B cell (primary cell): ENCODE results near the gene MALL. TPM values are rescaled to one million over a fixed set of nuclear protein-coding genes. Genes with fewer than 3 reads are reported as not detected.
"Not testable (repeated sequence)": the region's sequence is repeated elsewhere in the genome, so short reads cannot be mapped to it uniquely, and the experiment has no call there.

ENCODE experiments used
- ATAC-seq: fragments of 200-7000 bp; cut with Tn5 transposase; one replicate; pipeline ENCODE4 v1.10.0; 2021; ENCODE audit warnings: low read depth, mild to moderate bottlenecking, moderate number of reproducible peaks, moderate library complexity
- CTCF ChIA-PET: fragments of 350-600 bp; sonication (Branson Sonifier 250); formaldehyde crosslinking; loops from one replicate; lab custom pipeline; 2021; ENCODE audit warnings: antibody characterized with exemption, inconsistent platforms; lab: Charles Lee
- POLR2A ChIA-PET: fragments of 350-600 bp; sonication (Branson Sonifier 250); formaldehyde crosslinking; loops from one replicate; lab custom pipeline; 2021; ENCODE audit warnings: antibody characterized with exemption; lab: Charles Lee
- DNase-seq: peaks from one replicate; pipeline ENCODE4 v3.0.0; 2013
- H2AFZ ChIP-seq: 2 replicates; pipeline ENCODE4 v1.6.1; 2012; ENCODE audit warnings: mild to moderate bottlenecking, low read depth, low read length; ENCODE audit not compliant: insufficient read depth, poor library complexity, severe bottlenecking
- H3K27ac ChIP-seq, 2 donors: 1 replicate in 1 of 2; 2 replicates in 1 of 2; pipeline ENCODE4 v1.5.1; 2012 to 2013; ENCODE audit warnings: low read length in 2 of 2, mild to moderate bottlenecking in 2 of 2, moderate library complexity in 1 of 2
- H3K27me3 ChIP-seq, 4 experiments: fragments of 200-600 bp in 1 of 4; sonication (generic) in 1 of 4; replicated peaks in 1 of 4; 1 replicate in 2 of 4; 2 replicates in 2 of 4; pipeline versions ENCODE4 v1.6.1 to v1.7.0; 2013 to 2016; ENCODE audit warnings: low read length in 3 of 4, mild to moderate bottlenecking in 2 of 4, mixed read lengths in 1 of 4, moderate library complexity in 1 of 4; ENCODE audit not compliant: insufficient read depth in 4 of 4, control insufficient read depth in 3 of 4; ENCODE audit errors: control extremely low read depth in 1 of 4
- H3K36me3 ChIP-seq, 2 experiments: replicated peaks in 1 of 2; 1 replicate in 1 of 2; 2 replicates in 1 of 2; pipeline versions ENCODE4 v1.6.1 to v1.7.1; 2013; ENCODE audit warnings: low read length in 1 of 2; ENCODE audit not compliant: insufficient read depth in 2 of 2, control insufficient read depth in 1 of 2; ENCODE audit errors: control extremely low read depth in 1 of 2, extremely low read depth in 1 of 2
- H3K4me1 ChIP-seq, 2 donors: fragments of 200-600 bp in 1 of 2; sonication (generic) in 1 of 2; 1 replicate in 1 of 2; 2 replicates in 1 of 2; pipeline versions ENCODE4 v1.5.1 to v1.6.1; 2013 to 2017; ENCODE audit warnings: low read length in 2 of 2; ENCODE audit not compliant: control insufficient read depth in 2 of 2, insufficient read depth in 2 of 2
- H3K4me2 ChIP-seq: replicated peaks from 2 replicates; pipeline ENCODE3; 2012; ENCODE audit warnings: mild to moderate bottlenecking, low read depth, low read length; ENCODE audit not compliant: poor library complexity, severe bottlenecking
- H3K4me3 ChIP-seq, 5 experiments: fragments of 200-600 bp in 1 of 5; sonication (generic) in 1 of 5; 1 replicate in 3 of 5; 2 replicates in 2 of 5; pipeline versions ENCODE4 v1.5.1 to v1.7.0; 2011 to 2016; ENCODE audit warnings: low read length in 4 of 5, mild to moderate bottlenecking in 4 of 5, low read depth in 2 of 5, control low read depth in 1 of 5, moderate library complexity in 1 of 5; ENCODE audit not compliant: insufficient read depth in 1 of 5; ENCODE audit errors: control extremely low read depth in 1 of 5, extremely low read depth in 1 of 5
- H3K79me2 ChIP-seq: fragments of 200-600 bp; sonication (generic); one replicate; pipeline ENCODE4 v1.6.0; 2016; ENCODE audit warnings: low read length; ENCODE audit not compliant: control insufficient read depth, insufficient read depth
- H3K9ac ChIP-seq: fragments of 200-600 bp; sonication (generic); 2 replicates; pipeline ENCODE4 v1.6.1; 2017; ENCODE audit warnings: mild to moderate bottlenecking, low read length, moderate library complexity
- H3K9me3 ChIP-seq, 3 donors: one replicate each; pipeline versions ENCODE4 v1.6.1 to v1.7.1; 2013; ENCODE audit warnings: low read length in 2 of 3; ENCODE audit not compliant: control insufficient read depth in 2 of 3, insufficient read depth in 1 of 3; ENCODE audit errors: control extremely low read depth in 1 of 3
- H4K20me1 ChIP-seq: 2 replicates; pipeline ENCODE4 v1.6.0; 2012; ENCODE audit warnings: mild to moderate bottlenecking, low read length; ENCODE audit not compliant: insufficient read depth, control insufficient read depth, poor library complexity, severe bottlenecking
- H3K27ac Mint-ChIP-seq: one replicate; pipeline ENCODE4 v1.8.0; 2021; ENCODE audit warnings: mixed read lengths
- H3K27me3 Mint-ChIP-seq: one replicate; pipeline ENCODE4 v1.8.0; 2021; ENCODE audit warnings: mixed read lengths
- H3K4me1 Mint-ChIP-seq: one replicate; pipeline ENCODE4 v1.8.0; 2021; ENCODE audit warnings: mixed read lengths
- H3K4me3 Mint-ChIP-seq: one replicate; pipeline ENCODE4 v1.8.0; 2021; ENCODE audit warnings: mixed read lengths
- H3K9me3 Mint-ChIP-seq: one replicate; pipeline ENCODE4 v1.8.0; 2022; ENCODE audit warnings: mixed read lengths; ENCODE audit not compliant: insufficient read depth
- WGBS: methylation state at CpG from one replicate; pipeline ENCODE4 v1.1.5; 2013; ENCODE audit warnings: missing lambda C conversion rate; ENCODE audit not compliant: insufficient coverage; 5-methylcytosine and 5-hydroxymethylcytosine counted together
- intact Hi-C: fragments of 100-400 bp; cut with micrococcal nuclease; formaldehyde crosslinking; loops from one replicate; pipeline ENCODE4 v1.10.0; 2022
- polyA plus RNA-seq: library from polyadenylated mRNA; depleted of rRNA; stranded (reverse); fragments of >200 nt; gene quantifications from 2 replicates; pipeline ENCODE4 v1.2.3, GENCODE V29; 2012
- total RNA-seq, 2 donors: library from RNA; stranded (reverse); fragments of 120-200 nt in 1 of 2; gene quantifications; 1 replicate in 1 of 2; 2 replicates in 1 of 2; pipeline versions ENCODE4 v1.2.3 to v1.2.4, GENCODE V29; 2013 to 2022

The MALL gene
- total and polyA plus RNA-seq, 2 donors (not counting 1 experiment from before 2014, with no cell fraction given) = not detected

DNA sequence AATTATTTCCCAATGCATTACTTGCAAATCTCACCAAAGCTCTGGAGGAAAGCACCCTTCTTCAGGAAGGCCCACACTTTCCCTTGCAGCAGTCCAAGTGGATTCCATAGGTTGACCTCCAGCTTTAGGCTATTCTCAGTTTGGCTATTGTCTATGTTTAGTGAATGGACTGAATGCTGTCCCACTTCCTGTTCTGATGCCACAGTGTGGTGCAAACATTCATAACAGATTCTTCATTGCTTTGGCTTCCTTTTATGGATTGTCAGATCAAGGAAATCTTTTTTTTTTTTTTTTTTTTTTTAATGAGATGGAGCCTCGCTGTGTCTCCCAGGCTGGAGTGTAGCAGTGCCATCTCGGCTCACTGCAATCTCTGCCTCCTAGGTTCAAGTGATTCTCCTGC, 55.1 kb downstream of the MALL start:
- H3K4me1 ChIP-seq, H3K4me3 ChIP-seq, H3K4me2 ChIP-seq, H3K4me1 Mint-ChIP-seq, intact Hi-C loops, H3K9me3 Mint-ChIP-seq, ATAC-seq, H2AFZ ChIP-seq, H3K9ac ChIP-seq, H3K9me3 ChIP-seq, DNase-seq, H3K27ac Mint-ChIP-seq, H3K4me3 Mint-ChIP-seq, CTCF ChIA-PET, H3K27me3 ChIP-seq, H4K20me1 ChIP-seq, H3K27me3 Mint-ChIP-seq, H3K79me2 ChIP-seq, H3K36me3 ChIP-seq, POLR2A ChIA-PET, H3K27ac ChIP-seq: not testable (repeated sequence)
- whole genome bisulfite sequencing = no CpG with 5 or more reads among the region's 2 CpGs

DNA sequence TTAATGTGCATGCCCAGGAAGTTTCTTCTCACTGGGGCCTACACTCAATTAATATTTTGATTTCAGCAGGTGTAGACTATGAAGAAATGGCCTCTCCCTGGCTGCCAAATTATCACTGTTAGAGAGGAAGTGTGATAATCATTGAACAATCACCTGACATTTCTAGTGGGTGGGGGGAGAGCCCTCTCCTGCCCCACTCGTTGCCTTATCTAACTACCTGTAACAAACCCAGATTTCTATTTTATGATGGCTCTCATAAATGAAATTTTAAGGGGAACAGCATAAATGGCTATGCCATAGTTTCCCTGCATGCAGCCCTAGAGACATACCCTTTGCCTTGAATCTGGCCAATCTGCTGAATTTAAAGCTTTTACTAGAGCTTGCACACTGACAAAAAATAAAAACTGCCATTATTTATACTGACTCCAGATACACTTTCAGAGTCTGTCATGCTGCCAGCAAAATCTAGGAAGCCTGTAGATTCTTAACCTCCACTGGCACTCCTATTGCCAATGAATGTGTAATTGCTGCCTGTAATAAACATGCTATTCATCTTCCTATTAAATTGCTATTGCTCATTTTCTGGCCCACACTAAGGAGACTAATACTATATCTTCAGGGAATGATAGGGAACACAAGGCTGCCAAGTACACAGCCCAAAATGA, 55.8 kb downstream of the MALL start:
- H3K27ac Mint-ChIP-seq, POLR2A ChIA-PET, H3K79me2 ChIP-seq, H3K4me3 ChIP-seq, H2AFZ ChIP-seq, H3K4me1 ChIP-seq, CTCF ChIA-PET, H3K9me3 ChIP-seq, H3K27ac ChIP-seq, H3K27me3 ChIP-seq, H4K20me1 ChIP-seq, intact Hi-C loops, H3K4me1 Mint-ChIP-seq, H3K9me3 Mint-ChIP-seq, H3K9ac ChIP-seq, DNase-seq, H3K4me2 ChIP-seq, H3K4me3 Mint-ChIP-seq, H3K27me3 Mint-ChIP-seq, H3K36me3 ChIP-seq, ATAC-seq: not testable (repeated sequence)
- WGBS = no CpG with 5 or more reads among the region's 1 CpG

- H3K27me3 ChIP-seq, H3K4me1 Mint-ChIP-seq, ATAC-seq, H3K27me3 Mint-ChIP-seq, H3K9me3 Mint-ChIP-seq, H3K79me2 ChIP-seq, H3K36me3 ChIP-seq, H3K4me3 ChIP-seq, intact Hi-C loops, H3K27ac Mint-ChIP-seq, H3K9ac ChIP-seq, H3K4me3 Mint-ChIP-seq, H3K4me1 ChIP-seq, POLR2A ChIA-PET, CTCF ChIA-PET, H2AFZ ChIP-seq, H3K9me3 ChIP-seq, H4K20me1 ChIP-seq, DNase-seq, H3K4me2 ChIP-seq, H3K27ac ChIP-seq: not testable (repeated sequence)
- WGBS = no CpG with 5 or more reads among the region's 11 CpGs
These were observed 56.5 kb downstream of the MALL start for GRCh38 chr2:110059009-110059693.

DNA sequence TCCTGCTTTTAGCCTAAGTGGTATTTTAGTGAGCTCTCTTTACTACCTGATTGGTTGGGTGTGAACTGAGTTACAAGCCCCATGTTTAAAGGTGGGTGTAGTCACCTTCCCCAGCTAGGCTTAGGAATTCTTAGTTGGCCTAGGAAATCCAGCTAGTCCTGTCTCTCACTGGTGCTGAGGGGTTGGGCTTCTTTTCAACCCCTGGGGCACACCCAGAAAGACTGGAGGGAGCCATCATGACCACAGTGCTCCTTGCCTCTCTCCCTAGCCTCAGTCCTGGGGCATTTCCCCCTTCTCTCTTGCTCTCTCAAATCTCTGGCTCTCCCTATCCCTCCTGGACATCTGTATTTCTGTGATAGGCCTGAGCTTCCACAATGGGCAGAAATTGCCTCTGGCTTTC, 57.6 kb downstream of the MALL start:
- H3K4me1 ChIP-seq, CTCF ChIA-PET, H3K4me3 Mint-ChIP-seq, H3K9ac ChIP-seq, H2AFZ ChIP-seq, H3K79me2 ChIP-seq, H3K27ac Mint-ChIP-seq, H3K4me3 ChIP-seq, H3K27me3 Mint-ChIP-seq, H3K27me3 ChIP-seq, POLR2A ChIA-PET, H3K36me3 ChIP-seq, H3K4me2 ChIP-seq, ATAC-seq, H3K9me3 ChIP-seq, H3K4me1 Mint-ChIP-seq, DNase-seq, H3K9me3 Mint-ChIP-seq, H3K27ac ChIP-seq, intact Hi-C loops, H4K20me1 ChIP-seq: not testable (repeated sequence)
